Measurements from ENCODE around the gene ZSWIM5.

GRCh38 chr1:45037456-45037855, 168.9 kb downstream of the ZSWIM5 start:
- TF ChIP-seq CTCF (conservative IDR thresholded peaks at IDR 0.05; ENCODE audit: low read depth, low read length) (no peak), EZH2 (IDR thresholded peaks at IDR 0.05; ENCODE audit: low read length, unreplicated experiment) (no peak), EZH2phosphoT487 (IDR thresholded peaks at IDR 0.05; ENCODE audit: borderline replicate concordance, low read length) (no peak)

Data from PC-3 (cell line).